GM12873 (cell line): ENCODE results near the gene DLL3.

Source experiments
- CTCF ChIP-seq: IDR thresholded peaks from 2 replicates; pipeline ENCODE4 v1.5.1; 2012; ENCODE audit warnings: low read depth, mild to moderate bottlenecking, moderate library complexity, low read length, control low read depth; ENCODE audit not compliant: insufficient read depth; ENCODE audit errors: missing control alignments

Gene DLL3

GRCh38 chr19:39539518-39540332 lies 41.0 kb downstream of the DLL3 start, which contains the start of gene EID2:
Gene EID2 (minus strand): TSS chr19:39540161. CDS start chr19:39540079, 82 bp downstream.
- TF ChIP-seq CTCF: peak; percentile 87

GRCh38 chr19:39540333-39540673 lies 41.6 kb downstream of the DLL3 start:
- TF ChIP-seq CTCF: no peak

GRCh38 chr19:39542206-39542605 lies 43.5 kb downstream of the DLL3 start:
- no peak for TF ChIP-seq CTCF

GRCh38 chr19:39543477-39543857 lies 44.7 kb downstream of the DLL3 start:
- TF ChIP-seq CTCF: no peak

- no peak for TF ChIP-seq CTCF
Measured at GRCh38 chr19:39544226-39544903, 45.6 kb downstream of the DLL3 start.

- TF ChIP-seq CTCF: no peak
Measured at GRCh38 chr19:39544911-39545310, 46.2 kb downstream of the DLL3 start.

GRCh38 chr19:39546599-39546998 lies 47.9 kb downstream of the DLL3 start:
- no peak for TF ChIP-seq CTCF
